Mammary epithelial cell (primary cell): ENCODE data around the gene RPS6KA3.

Source experiments
- CTCF ChIP-seq, 2 donors: IDR thresholded peaks in 1 of 2; conservative IDR thresholded peaks in 1 of 2; 2 replicates each; pipeline ENCODE4 v1.5.1; 2011 to 2012; ENCODE audit warnings: inconsistent platforms in 2 of 2, low read length in 2 of 2, mild to moderate bottlenecking in 2 of 2, control low read depth in 1 of 2, low read depth in 1 of 2; ENCODE audit not compliant: insufficient read depth in 1 of 2; ENCODE audit errors: extremely low read depth in 1 of 2
- EZH2 ChIP-seq: IDR thresholded peaks from 2 replicates; pipeline ENCODE4 v1.6.1; 2012; ENCODE audit warnings: low read length, inconsistent platforms, borderline replicate concordance

- TF ChIP-seq EZH2 (no peak), CTCF (conservative IDR thresholded peaks at IDR 0.05 in 1 of 2, IDR thresholded peaks at IDR 0.05 in 1 of 2; ENCODE audit: extremely low read depth in 1 of 2, insufficient read depth in 1 of 2, low read depth in 1 of 2, low read length in 2 of 2) (no peak)
Measured at GRCh38 chrX:20248592-20249192, 18.0 kb downstream of the RPS6KA3 start.
